ENCODE data around the gene MISP.
A peak's percentile ranks its signal among the peaks of the same experiment; 100 is the strongest.

Gene MISP

GRCh38 chr19:782185-782877, 31.4 kb downstream of the MISP start:
- ATAC-seq, result peak; percentile 77
- TF ChIP-seq ISL1 (CRISPR knock-in tag; IDR thresholded peaks at IDR 0.05), result no peak
- no peak for TF ChIP-seq ARNTL (CRISPR knock-in tag; IDR thresholded peaks at IDR 0.05; ENCODE audit: borderline replicate concordance, low read depth)
- no peak for TF ChIP-seq CSDC2 (CRISPR knock-in tag; IDR thresholded peaks at IDR 0.05)
- no peak for TF ChIP-seq CSRNP3 (CRISPR knock-in tag; IDR thresholded peaks at IDR 0.05)
- no peak for TF ChIP-seq BACH2 (CRISPR knock-in tag; IDR thresholded peaks at IDR 0.05; ENCODE audit: borderline replicate concordance)
- TF ChIP-seq ZFP30 (CRISPR knock-in tag; IDR thresholded peaks at IDR 0.05), result no peak
- no peak for TF ChIP-seq ZFP3 (CRISPR knock-in tag; IDR thresholded peaks at IDR 0.05)
- no peak for TF ChIP-seq PPARA (CRISPR knock-in tag; IDR thresholded peaks at IDR 0.05; ENCODE audit: borderline replicate concordance)
- no peak for TF ChIP-seq POU6F1 (CRISPR knock-in tag; IDR thresholded peaks at IDR 0.05; ENCODE audit: borderline replicate concordance, low read depth)
- TF ChIP-seq ESRRG (CRISPR knock-in tag; IDR thresholded peaks at IDR 0.05), result no peak
- no peak for TF ChIP-seq TOX (CRISPR knock-in tag; IDR thresholded peaks at IDR 0.05; ENCODE audit: borderline replicate concordance)
- TF ChIP-seq PATZ1 (CRISPR knock-in tag; IDR thresholded peaks at IDR 0.05; ENCODE audit: borderline replicate concordance), result no peak
- TF ChIP-seq RARB (CRISPR knock-in tag; IDR thresholded peaks at IDR 0.05), result no peak
- TF ChIP-seq OSR1 (CRISPR knock-in tag; IDR thresholded peaks at IDR 0.05), result no peak
- no peak for TF ChIP-seq ZNF8 (CRISPR knock-in tag; IDR thresholded peaks at IDR 0.05)
- no peak for TF ChIP-seq GLIS3 (CRISPR knock-in tag; IDR thresholded peaks at IDR 0.05)

GRCh38 chr19:782878-783668, 32.2 kb downstream of the MISP start:
- no peak for ATAC-seq
- TF ChIP-seq BACH2 (CRISPR knock-in tag; IDR thresholded peaks at IDR 0.05; ENCODE audit: borderline replicate concordance) (no peak), CREB5 (CRISPR knock-in tag; IDR thresholded peaks at IDR 0.05; ENCODE audit: low read depth) (no peak), ZC3H10 (CRISPR knock-in tag; IDR thresholded peaks at IDR 0.05) (no peak), ARNTL (CRISPR knock-in tag; IDR thresholded peaks at IDR 0.05; ENCODE audit: borderline replicate concordance, low read depth) (no peak), SNAI2 (CRISPR knock-in tag; IDR thresholded peaks at IDR 0.05) (no peak), POU6F1 (CRISPR knock-in tag; IDR thresholded peaks at IDR 0.05; ENCODE audit: borderline replicate concordance, low read depth) (no peak), ESRRG (CRISPR knock-in tag; IDR thresholded peaks at IDR 0.05) (no peak), ZFP3 (CRISPR knock-in tag; IDR thresholded peaks at IDR 0.05) (no peak), ZFP30 (CRISPR knock-in tag; IDR thresholded peaks at IDR 0.05) (no peak), TOX (CRISPR knock-in tag; IDR thresholded peaks at IDR 0.05; ENCODE audit: borderline replicate concordance) (no peak), GLIS3 (CRISPR knock-in tag; IDR thresholded peaks at IDR 0.05) (no peak), PATZ1 (CRISPR knock-in tag; IDR thresholded peaks at IDR 0.05; ENCODE audit: borderline replicate concordance) (no peak)
